Stimulated activated naive CD8-positive, alpha-beta T cell treated with anti-CD3 and anti-CD28 coated beads, Interleukin-15, Interleukin-2, amounts not matched to agents 100 ng/mL and 50 ng/mL, for 24 hours (primary cell): Measurements from ENCODE around the gene CD207.

ENCODE experiments used
- H3K27ac Mint-ChIP-seq: one replicate; pipeline ENCODE4 v1.8.0; 2021; ENCODE audit warnings: mild to moderate bottlenecking, mixed read lengths
- H3K27me3 Mint-ChIP-seq: one replicate; pipeline ENCODE4 v1.8.0; 2021; ENCODE audit warnings: mixed read lengths
- H3K36me3 Mint-ChIP-seq: one replicate; pipeline ENCODE4 v1.8.0; 2021; ENCODE audit warnings: low read depth, mixed read lengths
- H3K4me1 Mint-ChIP-seq: one replicate; pipeline ENCODE4 v1.8.0; 2021; ENCODE audit warnings: low read depth, mixed read lengths
- H3K4me3 Mint-ChIP-seq: one replicate; pipeline ENCODE4 v1.8.0; 2021; ENCODE audit warnings: mild to moderate bottlenecking, mixed read lengths
- H3K9me3 Mint-ChIP-seq: one replicate; pipeline ENCODE4 v1.8.0; 2021; ENCODE audit warnings: mixed read lengths

The CD207 gene

GRCh38 chr2:70793450-70793849 is 42.2 kb downstream of the CD207 start:
- Mint-ChIP-seq H3K36me3 (no peaks in the 10 kb centered on the region), H3K9me3 (no peaks in the 10 kb centered on the region), H3K4me1 (peaks cover 14% of the 10 kb centered on the region), H3K4me3 (no peak overlapping the region), H3K27ac (no peak overlapping the region), H3K27me3 (peaks cover 35% of the 10 kb centered on the region)

DNA sequence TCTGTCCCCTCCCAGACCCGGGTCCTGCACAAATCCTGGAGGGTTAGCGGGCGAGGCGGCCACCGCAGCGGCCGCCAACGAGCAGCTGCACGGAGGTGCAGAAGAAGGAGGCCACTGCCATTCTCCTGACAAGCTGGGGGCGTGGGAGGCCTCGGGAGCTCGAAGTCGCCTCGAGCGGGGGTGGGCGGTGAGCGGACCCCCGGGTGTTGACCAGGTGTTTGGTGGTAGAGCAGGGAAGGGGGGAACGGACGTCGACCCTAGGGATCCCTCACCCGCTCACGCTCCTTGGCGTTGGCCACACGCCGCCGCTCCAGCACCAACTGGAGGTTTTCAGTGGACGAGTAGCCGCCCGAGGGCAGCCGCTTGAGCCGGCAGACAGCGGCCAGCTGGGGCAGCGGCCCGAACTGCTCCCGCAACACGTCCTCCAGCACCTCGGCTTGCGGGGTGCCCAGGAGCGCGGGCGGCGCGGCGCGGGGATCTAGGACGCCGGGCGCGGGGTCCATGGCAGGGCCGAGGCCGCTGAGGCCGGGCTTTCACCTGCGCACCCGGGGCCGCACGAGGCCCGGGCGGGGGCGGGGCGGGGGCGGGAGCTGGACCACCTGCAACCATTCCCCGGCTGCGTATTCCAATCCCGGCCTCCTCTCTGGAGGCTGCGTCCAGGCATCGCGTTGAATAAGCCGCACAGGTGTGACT is 45.3 kb downstream of the CD207 start, which contains the start of gene FIGLA:
Gene FIGLA, minus strand, starts transcription at position 508 of the 693 bp plus-strand sequence. Its CDS starts 5 bp downstream, at position 503.
- Mint-ChIP-seq H3K27ac (no peak within 1 kb of the TSS), H3K9me3 (no peaks in the 10 kb centered on the region)

GRCh38 chr2:70789304-70790135 is 46.1 kb downstream of the CD207 start:
- Mint-ChIP-seq H3K27ac (no peak overlapping the region), H3K36me3 (no peaks in the 10 kb centered on the region), H3K4me3 (peak overlapping the region; percentile 76), H3K27me3 (peaks cover 50% of the 10 kb centered on the region), H3K4me1 (peaks cover 18% of the 10 kb centered on the region), H3K9me3 (no peaks in the 10 kb centered on the region)

More for the DNA sequence above, 45.3 kb downstream of the CD207 start, which contains the start of gene FIGLA:
- peaks cover 17% of the 10 kb centered on the region for H3K4me1 Mint-ChIP-seq
- H3K27me3 Mint-ChIP-seq, result peaks cover 54% of the 10 kb centered on the region
- H3K36me3 Mint-ChIP-seq, result no peaks in the 10 kb centered on the region
- H3K4me3 Mint-ChIP-seq, result peak within 1 kb of the TSS; percentile 76

- Mint-ChIP-seq H3K27me3 (peaks cover 27% of the 10 kb centered on the region), H3K4me3 (no peak overlapping the region), H3K9me3 (no peaks in the 10 kb centered on the region), H3K36me3 (no peaks in the 10 kb centered on the region), H3K4me1 (peaks cover 14% of the 10 kb centered on the region), H3K27ac (no peak overlapping the region)
Observed at GRCh38 chr2:70785137-70785911, 50.3 kb downstream of the CD207 start.

DNA sequence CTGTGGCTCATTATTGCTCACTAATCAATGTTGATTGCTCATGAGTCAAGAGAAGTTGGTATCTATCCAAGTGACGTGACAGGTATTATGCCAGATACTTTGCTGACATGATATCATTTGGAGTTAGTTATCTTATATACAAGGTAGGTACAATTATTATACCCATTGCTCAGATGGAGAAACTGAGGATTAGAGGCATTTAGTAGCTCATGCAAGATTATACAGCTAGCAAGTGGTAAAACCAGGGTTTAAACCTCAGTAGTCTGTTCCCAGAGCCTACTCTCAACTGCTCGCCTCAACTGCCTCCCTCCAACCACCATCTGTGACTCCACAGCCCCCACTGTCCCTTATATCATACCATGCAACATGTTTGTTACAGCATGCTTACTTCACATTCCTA is 51.3 kb downstream of the CD207 start:
- no peaks in the 10 kb centered on the region for H3K36me3 Mint-ChIP-seq
- H3K9me3 Mint-ChIP-seq, result no peaks in the 10 kb centered on the region
- H3K27ac Mint-ChIP-seq, result no peak overlapping the region
- H3K4me3 Mint-ChIP-seq, result no peak overlapping the region
- peaks cover 5% of the 10 kb centered on the region for H3K4me1 Mint-ChIP-seq
- H3K27me3 Mint-ChIP-seq, result peaks cover 20% of the 10 kb centered on the region
